Measurements from ENCODE around the gene GPR37L1. TPM values are rescaled to one million over a fixed set of nuclear protein-coding genes. Genes with fewer than 3 reads are reported as not detected.

GPR37L1 gene
- total and polyA plus RNA-seq, 10 of the 15 experiments (the other 5 are each of a cell fraction or from before 2014, with no cell fraction given): under 0.01 to 0.08 (median 0.02) TPM; not detected in 5

GRCh38 chr1:202146993-202147392 lies 24.3 kb downstream of the GPR37L1 start:
- no peak overlapping the region for H3K4me3 ChIP-seq
- SMC1A ChIA-PET (ENCODE audit: uncharacterized antibody, unreplicated experiment): interaction anchor here (0.8 kb wide), 1 partner anchor 37 kb away, joined by 4 read pairs; no protein-coding TSS in a partner anchor
- no peak overlapping the region for H2AFZ ChIP-seq (ENCODE audit: control insufficient read depth, low read depth, low read length)
- peaks cover 14% of the 10 kb centered on the region for H3K4me1 ChIP-seq (ENCODE audit: control insufficient read depth, insufficient read depth, low read length)
- ATAC-seq (no peak), DNase-seq (ENCODE audit: low read depth, low spot score) (no peak), FAIRE-seq (no peak)
- H3K9me3 ChIP-seq (replicated peaks; ENCODE audit: control insufficient read depth, insufficient read depth, low read length): no peaks in the 10 kb centered on the region
- TF ChIP-seq CUX1 (IDR thresholded peaks at IDR 0.05; ENCODE audit: insufficient replicate concordance, low read depth, low read length): no peak
- TF ChIP-seq POLR2AphosphoS5 (IDR thresholded peaks at IDR 0.05; ENCODE audit: low read length): no peak
- TF ChIP-seq HDAC2 (IDR thresholded peaks at IDR 0.05): no peak
- H3K79me2 ChIP-seq (ENCODE audit: control insufficient read depth, insufficient read depth, low read length): peaks cover 21% of the 10 kb centered on the region
- no peaks in the 10 kb centered on the region for H4K20me1 ChIP-seq (ENCODE audit: control insufficient read depth, insufficient read depth)
- H3K9ac ChIP-seq (ENCODE audit: control insufficient read depth, insufficient read depth, low read length): no peak overlapping the region
- POLR2A ChIA-PET: interaction anchor here (1.2 to 3.3 kb wide), 2 partner anchors 13 to 15 kb away, joined by 4 to 15 read pairs; partner anchors contain the start of gene PTPN7
- RAD21 ChIA-PET (ENCODE audit: unreplicated experiment): no interaction called here
- H3K36me3 ChIP-seq (ENCODE audit: control insufficient read depth in 2 of 2, insufficient read depth in 2 of 2, low read length in 1 of 2): peaks cover 13 to 17% of the 10 kb centered on the region in 2 experiments; a peak in 3 of 4 replicates
- 97% methylated on average over 3 of the region's 3 CpGs for WGBS (ENCODE audit: insufficient coverage, insufficient replicate concordance, low lambda C conversion rate, missing lambda C conversion rate)
- no peak overlapping the region for H3K4me2 ChIP-seq (ENCODE audit: control insufficient read depth, insufficient read depth)
- BruUV-seq (replicated peaks): no TSS peak
- CTCF ChIA-PET: interaction anchor here (1.3 to 2.9 kb wide), 5 partner anchors 8 to 37 kb away, joined by 4 to 14 read pairs (median 7); partner anchors contain the start of gene PTPN7
- in situ Hi-C loops (cut with MboI): no loop called here
- intact Hi-C loops (cut with micrococcal nuclease; ENCODE audit: unreplicated experiment): no loop called here
- no peaks in the 10 kb centered on the region for H3K27me3 ChIP-seq (replicated peaks in 1 of 2; ENCODE audit: control insufficient read depth in 2 of 2, insufficient read depth in 2 of 2, low read length in 1 of 2)
- no peak overlapping the region for H3K27ac ChIP-seq (ENCODE audit: control insufficient read depth, insufficient read depth)
